G401 (cell line): ENCODE data around the gene UNC13C. TPM values are rescaled to one million over a fixed set of nuclear protein-coding genes. Genes with fewer than 3 reads are reported as not detected.

Experiments
- DNase-seq: peaks from one replicate; pipeline ENCODE4 v3.0.0-alpha.2; 2015; ENCODE audit warnings: low spot score
- in situ Hi-C: cut with HindIII; loops from 2 replicates; pipeline ENCODE4 v1.10.0; 2016; ENCODE audit warnings: low sequenced_read_pairs, mixed read lengths
- total RNA-seq: library from RNA; depleted of rRNA; stranded (reverse); fragments of >200 nt; shearing (Covaris generic); gene quantifications from 2 replicates; pipeline ENCODE4 v1.2.3, GENCODE V29; 2014

Gene UNC13C
- total RNA-seq, 1 experiment from 2014 or later, result not detected

- DNase-seq, result no peak
- in situ Hi-C loops, result no loop called here
Measured at GRCh38 chr15:54256190-54256589, 277.9 kb downstream of the UNC13C start.

- DNase-seq, result no peak
- in situ Hi-C loops, result no loop called here
Measured at GRCh38 chr15:54273928-54274327, 295.7 kb downstream of the UNC13C start.

- DNase-seq, result no peak
- in situ Hi-C loops, result no loop called here
Measured at GRCh38 chr15:54277834-54278233, 299.6 kb downstream of the UNC13C start.

GRCh38 chr15:54280726-54281125 is 302.5 kb downstream of the UNC13C start:
- DNase-seq, result no peak
- in situ Hi-C loops, result no loop called here

- DNase-seq, result no peak
- in situ Hi-C loops, result no loop called here
Measured at GRCh38 chr15:54282228-54282836, 304.1 kb downstream of the UNC13C start.

GRCh38 chr15:54288049-54288448 is 309.8 kb downstream of the UNC13C start:
- in situ Hi-C loops, result no loop called here
- no peak for DNase-seq

GRCh38 chr15:54289590-54290136 is 311.4 kb downstream of the UNC13C start:
- no peak for DNase-seq
- in situ Hi-C loops, result no loop called here

- in situ Hi-C loops, result no loop called here
- DNase-seq, result no peak
Measured at GRCh38 chr15:54298396-54298795, 320.2 kb downstream of the UNC13C start.

- in situ Hi-C loops, result no loop called here
- DNase-seq, result no peak
Measured at GRCh38 chr15:54304321-54304720, 326.1 kb downstream of the UNC13C start.

- in situ Hi-C loops, result no loop called here
- no peak for DNase-seq
Measured at GRCh38 chr15:54305138-54305537, 326.9 kb downstream of the UNC13C start.

- no peak for DNase-seq
- in situ Hi-C loops, result no loop called here
Measured at GRCh38 chr15:54307252-54307902, 329.1 kb downstream of the UNC13C start.

GRCh38 chr15:54307926-54308325 is 329.7 kb downstream of the UNC13C start:
- in situ Hi-C loops, result no loop called here
- DNase-seq, result no peak

GRCh38 chr15:54312528-54312927 is 334.3 kb downstream of the UNC13C start:
- in situ Hi-C loops, result no loop called here

GRCh38 chr15:54321426-54321825 is 343.2 kb downstream of the UNC13C start:
- no peak for DNase-seq
- in situ Hi-C loops, result no loop called here

More at GRCh38 chr15:54312528-54312927, 334.3 kb downstream of the UNC13C start:
- no peak for DNase-seq

- DNase-seq, result no peak
- in situ Hi-C loops, result no loop called here
Measured at GRCh38 chr15:54322341-54322740, 344.1 kb downstream of the UNC13C start.

- in situ Hi-C loops, result no loop called here
- peak; percentile 69 for DNase-seq
Measured at GRCh38 chr15:54345301-54345700, 367.1 kb downstream of the UNC13C start.

GRCh38 chr15:54345827-54346226 is 367.6 kb downstream of the UNC13C start:
- DNase-seq, result no peak
- in situ Hi-C loops, result no loop called here

- in situ Hi-C loops, result no loop called here
- no peak for DNase-seq
Measured at GRCh38 chr15:54347082-54347827, 369.0 kb downstream of the UNC13C start.

GRCh38 chr15:54353726-54354125 is 375.5 kb downstream of the UNC13C start:
- DNase-seq, result peak; percentile 76
- in situ Hi-C loops, result no loop called here

GRCh38 chr15:54354341-54354740 is 376.1 kb downstream of the UNC13C start:
- peak; percentile 85 for DNase-seq
- in situ Hi-C loops, result no loop called here
